Fibroblast of skin of right quadriceps (primary cell): Measurements from ENCODE around the gene GPC5.
"Not testable (repeated sequence)": the region's sequence is repeated elsewhere in the genome, so short reads cannot be mapped to it uniquely, and the experiment has no call there.

ENCODE experiments used
- DNase-seq: peaks from one replicate; pipeline ENCODE4 v3.0.0-alpha.2; 2013

The GPC5 gene

GRCh38 chr13:92602560-92602959 lies 1204.1 kb downstream of the GPC5 start:
- peak; percentile 13 for DNase-seq

DNA sequence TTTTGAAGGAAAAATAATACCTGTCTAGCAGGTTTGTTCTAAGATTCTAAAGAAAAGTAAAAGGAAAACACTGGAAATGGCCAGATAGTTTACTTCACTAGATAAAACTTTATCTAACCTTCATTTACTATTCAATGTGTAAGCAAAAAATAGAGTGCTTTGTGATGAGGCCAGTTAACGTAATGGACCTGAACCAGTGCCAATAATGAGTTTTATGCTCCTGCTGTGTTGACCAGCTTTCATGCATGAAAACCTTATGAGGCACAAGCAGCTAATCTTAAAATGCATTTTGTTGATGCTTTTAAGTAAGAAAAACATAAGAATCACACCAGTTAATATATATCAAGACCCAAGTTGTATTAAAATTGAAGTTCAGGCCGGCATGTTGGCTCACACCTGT lies 1211.0 kb downstream of the GPC5 start:
- no peak for DNase-seq

GRCh38 chr13:92612892-92613291 lies 1214.5 kb downstream of the GPC5 start:
- DNase-seq, result no peak

GRCh38 chr13:92613921-92614320 lies 1215.5 kb downstream of the GPC5 start:
- no peak for DNase-seq

DNA sequence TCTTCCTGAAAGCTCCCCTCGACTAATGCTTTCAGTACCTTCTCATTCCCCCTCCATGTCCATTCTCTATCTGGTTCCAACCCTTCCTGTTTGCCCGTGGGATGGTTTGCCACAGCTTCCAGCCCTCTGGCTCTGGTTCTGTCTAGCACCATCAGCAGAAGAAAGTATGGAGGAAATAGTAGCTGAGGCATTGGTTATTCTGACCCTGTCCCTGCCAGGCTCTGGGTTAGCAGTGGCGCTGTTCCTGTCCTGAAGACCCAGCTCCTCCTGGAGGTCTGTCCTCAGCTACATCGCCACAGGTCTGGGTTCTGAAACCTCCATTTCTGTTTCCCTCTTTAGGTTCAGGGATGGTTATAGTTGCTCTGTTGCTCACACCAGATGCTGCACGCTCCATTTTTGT lies 1223.6 kb downstream of the GPC5 start:
- no peak for DNase-seq

DNA sequence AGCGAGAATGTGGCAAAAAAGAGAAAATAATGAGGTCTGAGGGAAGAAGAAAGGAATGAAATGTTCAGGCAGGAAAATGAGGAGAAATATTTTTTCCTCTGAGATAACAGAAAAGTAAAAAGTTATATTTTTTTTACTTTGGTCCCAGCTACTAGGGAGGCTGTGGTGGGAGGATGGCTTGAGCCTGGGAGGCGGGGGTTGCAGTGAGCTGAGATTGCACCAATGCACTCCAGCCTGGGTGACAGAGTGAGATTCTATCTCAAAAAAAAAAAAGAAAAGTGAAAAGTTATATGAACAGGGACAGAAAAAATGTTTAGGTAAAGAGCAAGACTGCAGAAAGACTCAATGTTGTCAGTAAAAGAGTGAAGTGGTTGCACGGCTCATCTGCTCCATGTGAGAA lies 1224.5 kb downstream of the GPC5 start:
- no peak for DNase-seq

DNA sequence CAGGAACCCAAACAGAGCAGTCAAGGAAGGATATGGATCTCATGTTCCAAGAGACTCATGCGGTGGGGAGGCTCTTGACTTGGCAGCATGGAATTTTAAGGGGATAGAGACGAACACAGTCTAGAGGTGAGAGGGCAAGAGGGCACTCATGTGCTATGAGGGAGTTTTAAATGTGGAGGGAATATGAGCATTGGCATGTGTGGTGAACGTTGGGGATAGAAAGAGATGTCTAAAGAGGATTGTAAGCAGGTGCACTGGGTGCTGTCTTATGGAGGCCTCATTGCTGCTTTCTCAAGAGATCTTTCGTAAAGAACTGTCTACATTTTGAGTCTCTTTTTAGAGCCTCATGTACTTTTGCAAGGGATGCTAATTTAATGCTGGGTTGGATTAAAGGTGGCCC lies 1227.9 kb downstream of the GPC5 start:
- DNase-seq, result no peak

DNA sequence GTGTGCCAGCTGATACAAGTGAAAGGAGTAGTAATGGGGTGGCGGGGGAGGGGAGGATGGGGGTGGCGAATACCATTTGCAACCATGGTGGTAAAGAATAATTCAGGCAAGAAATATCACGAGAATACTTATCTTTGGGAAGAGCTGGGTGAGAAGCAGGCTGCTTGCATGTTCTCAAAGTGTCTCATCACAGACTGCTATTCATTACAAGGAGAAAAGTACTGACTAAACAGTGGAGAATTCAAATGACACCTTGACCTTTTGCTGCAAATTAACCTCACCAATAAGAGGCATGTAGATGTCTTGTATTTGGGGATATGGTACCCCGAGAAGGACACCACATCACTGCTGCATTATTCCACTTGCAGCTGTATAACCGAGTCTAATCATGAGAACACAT lies 1242.5 kb downstream of the GPC5 start:
- no peak for DNase-seq

GRCh38 chr13:92649140-92649813 lies 1250.9 kb downstream of the GPC5 start:
- DNase-seq, result no peak

DNA sequence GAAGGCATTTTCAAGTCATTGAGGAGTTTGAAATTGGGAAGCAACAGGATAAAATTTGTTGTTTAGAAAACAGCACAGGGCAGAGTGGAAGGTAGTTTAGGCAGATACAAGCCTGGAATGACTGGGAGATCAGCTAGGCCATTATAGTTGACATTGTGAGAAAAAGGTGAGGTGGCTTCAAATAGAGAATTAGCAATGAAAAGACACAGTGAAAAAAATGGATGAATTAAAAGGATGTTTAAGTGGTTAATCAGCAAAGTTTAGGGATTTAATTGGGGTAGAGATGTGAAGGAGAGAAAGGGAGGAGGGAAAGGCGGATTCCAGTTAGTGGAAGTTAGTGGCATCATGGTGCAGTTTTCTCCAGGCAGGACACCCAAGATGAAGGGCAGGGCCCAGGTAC lies 1257.7 kb downstream of the GPC5 start:
- no peak for DNase-seq

DNA sequence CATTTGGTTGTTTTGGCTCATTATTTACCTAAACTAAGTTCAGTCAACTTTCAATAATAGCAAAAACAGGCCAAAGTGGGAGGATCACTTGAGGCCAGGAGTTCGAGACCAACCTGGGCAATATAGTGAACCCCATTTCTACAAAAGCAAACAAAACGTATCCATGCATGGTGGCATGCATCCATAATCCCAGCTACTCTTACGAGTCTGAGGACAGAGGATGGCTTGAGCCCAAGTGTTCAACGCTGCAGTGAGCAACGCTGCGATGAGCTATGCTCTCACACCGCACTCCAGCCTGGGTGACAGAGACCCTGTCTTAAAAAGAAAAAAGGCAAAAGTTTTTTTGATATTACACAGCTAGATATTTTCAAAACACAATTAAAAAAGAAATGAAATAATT lies 1258.2 kb downstream of the GPC5 start:
- DNase-seq, result no peak

- peak; percentile 6 for DNase-seq
Observed at GRCh38 chr13:92657565-92657964, 1259.1 kb downstream of the GPC5 start.

- no peak for DNase-seq
Observed at GRCh38 chr13:92658293-92658692, 1259.9 kb downstream of the GPC5 start.

- DNase-seq, result no peak
Observed at GRCh38 chr13:92661406-92661805, 1263.0 kb downstream of the GPC5 start.

- no peak for DNase-seq
Observed at GRCh38 chr13:92668157-92668556, 1269.7 kb downstream of the GPC5 start.

DNA sequence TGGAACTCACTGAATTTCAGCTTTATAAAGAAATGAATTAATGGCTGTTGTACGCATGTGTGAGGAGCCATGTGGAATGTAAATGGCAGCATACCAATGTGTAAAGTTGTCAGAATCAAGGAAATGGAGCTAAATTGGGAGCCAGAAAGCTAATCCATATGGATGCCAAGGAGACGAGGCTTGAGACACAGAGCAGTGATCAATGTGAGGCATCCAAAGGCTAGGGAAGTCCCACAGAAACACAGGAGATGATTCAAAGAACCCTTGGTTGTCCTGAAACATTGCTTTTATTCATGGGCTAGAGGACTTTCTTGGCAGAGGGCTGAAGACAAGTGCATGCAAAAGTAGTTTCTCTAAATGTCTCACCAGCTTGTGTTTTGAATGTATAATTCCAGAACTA lies 1271.7 kb downstream of the GPC5 start:
- no peak for DNase-seq

DNA sequence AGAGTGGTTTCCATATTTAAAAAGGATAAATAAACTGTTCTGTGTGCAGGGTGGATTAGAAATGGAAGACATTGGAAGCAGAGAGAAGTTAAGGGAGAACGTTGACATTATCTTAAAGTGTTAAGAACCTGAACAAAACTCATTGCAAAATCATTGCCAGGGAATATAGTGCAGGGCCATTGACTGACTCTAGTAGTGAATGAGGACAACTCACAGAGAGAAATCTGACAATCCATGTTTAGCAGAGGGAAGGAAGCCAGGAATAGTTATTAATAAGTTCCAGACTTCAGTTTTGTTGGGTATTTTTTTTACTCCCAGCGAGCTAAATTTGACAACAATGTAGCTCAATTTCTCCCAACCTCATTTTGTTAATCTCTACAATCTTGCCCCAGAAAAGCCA lies 1273.4 kb downstream of the GPC5 start:
- no peak for DNase-seq

DNA sequence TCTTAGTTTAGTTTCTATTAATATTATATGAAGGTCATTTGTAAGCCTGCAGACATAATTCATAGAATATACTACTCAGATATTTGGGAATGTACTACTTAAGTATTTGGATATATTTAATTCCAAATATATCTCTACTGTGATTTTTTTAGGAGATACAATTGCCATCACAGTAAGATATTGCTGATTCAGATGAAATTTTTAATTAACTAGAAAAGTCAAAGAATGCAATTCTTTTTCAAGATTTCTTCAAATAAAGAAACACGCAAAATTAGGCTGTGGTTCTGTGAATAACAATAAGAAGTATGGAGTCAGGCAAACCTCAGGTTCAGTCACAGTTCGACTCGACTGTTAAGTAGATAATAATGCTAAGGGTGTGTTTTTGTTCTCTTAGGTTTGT lies 1277.8 kb downstream of the GPC5 start:
- DNase-seq, result no peak

GRCh38 chr13:92677571-92677970 lies 1279.2 kb downstream of the GPC5 start:
- DNase-seq, result no peak

DNA sequence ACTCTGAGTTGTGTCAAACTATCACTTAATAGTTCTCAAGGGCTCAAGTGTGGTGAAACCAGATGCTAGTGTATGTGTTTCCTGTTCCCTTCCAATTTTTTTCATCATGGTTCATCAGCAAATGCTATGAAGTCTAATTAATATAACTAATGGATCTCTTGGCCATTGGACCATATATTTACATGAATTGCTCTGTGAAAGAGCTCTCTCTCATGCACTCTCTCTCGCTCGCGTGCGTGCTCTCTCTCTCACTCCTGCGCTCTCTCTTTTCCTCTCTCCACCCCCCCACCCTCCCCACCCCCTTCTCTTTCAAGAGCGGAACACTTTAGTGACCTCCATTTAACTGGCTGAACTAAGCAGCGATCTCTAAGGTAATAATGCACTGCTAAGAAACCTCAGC lies 1281.2 kb downstream of the GPC5 start:
- DNase-seq, result no peak

DNA sequence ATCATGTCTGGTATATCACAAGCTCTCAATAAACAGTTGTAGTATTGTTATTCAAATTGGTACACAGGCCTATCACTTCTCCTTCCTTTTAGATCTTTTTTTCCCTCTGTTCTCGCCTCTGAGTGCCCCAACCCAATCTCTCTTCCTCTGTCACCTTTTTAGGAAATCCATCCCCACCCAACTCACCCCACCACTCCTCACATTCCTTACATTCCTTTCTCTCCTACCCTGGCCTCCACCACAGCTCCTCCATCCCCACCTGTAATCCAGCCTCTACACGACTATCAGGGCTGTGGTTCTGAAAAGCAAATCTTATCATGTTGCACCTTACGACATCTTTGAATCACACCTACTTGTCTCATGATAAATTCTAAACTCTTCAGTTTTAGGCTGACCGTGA lies 1282.8 kb downstream of the GPC5 start:
- no peak for DNase-seq

GRCh38 chr13:92682832-92683517 lies 1284.6 kb downstream of the GPC5 start:
- DNase-seq, result no peak

DNA sequence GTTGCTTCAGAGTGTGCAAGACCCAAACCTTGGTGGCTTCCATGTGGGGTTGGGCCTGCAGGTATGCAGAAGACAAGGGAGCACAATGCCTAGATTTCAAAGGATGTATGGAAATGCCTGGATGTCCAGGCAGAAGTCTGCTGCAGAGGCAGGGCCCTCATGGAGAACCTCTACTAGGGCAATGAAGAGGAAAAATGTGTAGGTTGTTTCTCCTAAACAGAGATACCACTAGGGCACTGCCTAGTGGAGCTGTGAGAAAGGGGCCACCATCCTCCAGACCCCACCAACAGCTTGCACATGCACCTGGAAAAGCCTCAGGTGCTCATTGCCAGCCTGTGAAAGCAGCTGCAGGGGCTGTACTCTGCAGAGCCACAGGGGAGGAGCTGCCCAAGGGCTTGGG lies 1295.6 kb downstream of the GPC5 start:
- DNase-seq, result no peak

- DNase-seq, result not testable (repeated sequence)
Observed at GRCh38 chr13:92695827-92696226, 1297.4 kb downstream of the GPC5 start.

- peak; percentile 36 for DNase-seq
Observed at GRCh38 chr13:92716749-92717148, 1318.3 kb downstream of the GPC5 start.
